ENCODE measurements around the gene RTCB.

Gene RTCB

DNA sequence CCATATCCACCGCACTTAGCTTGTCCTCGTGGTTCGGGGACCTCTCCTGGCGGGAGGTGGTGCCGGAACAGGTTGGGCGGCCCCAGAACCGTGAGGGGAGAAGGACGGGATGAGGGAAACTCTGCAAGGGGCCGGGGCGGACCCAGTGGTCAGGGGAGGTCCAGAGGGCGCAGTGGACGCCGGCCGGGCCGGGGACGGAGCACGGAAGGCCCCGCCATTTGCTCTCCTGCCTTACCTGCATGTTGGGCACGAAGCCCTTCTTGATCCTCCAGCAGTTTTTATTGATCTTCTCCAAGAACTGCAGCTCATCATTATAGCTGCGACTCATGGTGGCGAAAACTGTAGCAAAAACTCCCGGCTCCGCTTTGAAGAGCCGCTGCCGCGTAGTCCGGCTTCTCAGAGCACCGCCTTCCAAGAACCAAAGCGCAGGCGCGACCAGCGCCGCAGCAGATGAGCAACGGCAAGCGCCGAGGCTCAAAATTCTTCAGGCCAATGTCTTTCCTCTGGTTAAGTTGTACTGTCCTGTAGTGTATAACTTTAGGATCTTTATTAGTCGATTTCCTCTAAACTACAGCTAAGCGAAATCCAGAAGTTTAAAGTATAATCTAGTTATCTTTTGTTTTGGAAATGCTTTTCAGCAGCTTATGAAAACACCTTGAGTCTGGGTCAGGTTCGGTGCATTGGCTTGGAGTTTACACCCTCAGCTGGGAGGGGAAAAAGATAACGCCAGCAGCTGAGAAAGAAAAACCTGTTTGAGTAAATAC lies at the start of gene RTCB:
Gene RTCB, minus strand, starts transcription at position 419 of the 764 bp plus-strand sequence. Its CDS starts 91 bp downstream, at position 328.
- Histone ChIP-seq H3K4me1 (ENCODE audit: low read length) (peaks cover 59% of the 10 kb centered on the region), H3K9ac (ENCODE audit: low read length) (peak within 1 kb of the TSS; percentile 94), H3K9me3 (ENCODE audit: insufficient read depth, low read length) (no peaks in the 10 kb centered on the region), H3K27me3 (ENCODE audit: low read depth, low read length) (no peaks in the 10 kb centered on the region), H3K27ac (ENCODE audit: low read length) (peak within 1 kb of the TSS; percentile 66), H2AFZ (ENCODE audit: low read depth, low read length) (peak within 1 kb of the TSS; percentile 85), H3K36me3 (replicated peaks; ENCODE audit: low read depth, low read length) (peaks cover 33% of the 10 kb centered on the region), H4K20me1 (ENCODE audit: insufficient read depth, low read length) (peaks cover 9% of the 10 kb centered on the region), H3K4me2 (ENCODE audit: low read length) (peak within 1 kb of the TSS; percentile 94), H3K79me2 (ENCODE audit: low read length) (peaks cover 48% of the 10 kb centered on the region), H3K4me3 (ENCODE audit: low read length) (peak within 1 kb of the TSS; percentile 85)
- TF ChIP-seq EZH2phosphoT487 (IDR thresholded peaks at IDR 0.05; ENCODE audit: low read depth) = no peak
- TF ChIP-seq, protein P1, sequence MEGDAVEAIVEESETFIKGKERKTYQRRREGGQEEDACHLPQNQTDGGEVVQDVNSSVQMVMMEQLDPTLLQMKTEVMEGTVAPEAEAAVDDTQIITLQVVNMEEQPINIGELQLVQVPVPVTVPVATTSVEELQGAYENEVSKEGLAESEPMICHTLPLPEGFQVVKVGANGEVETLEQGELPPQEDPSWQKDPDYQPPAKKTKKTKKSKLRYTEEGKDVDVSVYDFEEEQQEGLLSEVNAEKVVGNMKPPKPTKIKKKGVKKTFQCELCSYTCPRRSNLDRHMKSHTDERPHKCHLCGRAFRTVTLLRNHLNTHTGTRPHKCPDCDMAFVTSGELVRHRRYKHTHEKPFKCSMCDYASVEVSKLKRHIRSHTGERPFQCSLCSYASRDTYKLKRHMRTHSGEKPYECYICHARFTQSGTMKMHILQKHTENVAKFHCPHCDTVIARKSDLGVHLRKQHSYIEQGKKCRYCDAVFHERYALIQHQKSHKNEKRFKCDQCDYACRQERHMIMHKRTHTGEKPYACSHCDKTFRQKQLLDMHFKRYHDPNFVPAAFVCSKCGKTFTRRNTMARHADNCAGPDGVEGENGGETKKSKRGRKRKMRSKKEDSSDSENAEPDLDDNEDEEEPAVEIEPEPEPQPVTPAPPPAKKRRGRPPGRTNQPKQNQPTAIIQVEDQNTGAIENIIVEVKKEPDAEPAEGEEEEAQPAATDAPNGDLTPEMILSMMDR (IDR thresholded peaks at IDR 0.05; ENCODE audit: low read depth, low read length) = no peak

DNA sequence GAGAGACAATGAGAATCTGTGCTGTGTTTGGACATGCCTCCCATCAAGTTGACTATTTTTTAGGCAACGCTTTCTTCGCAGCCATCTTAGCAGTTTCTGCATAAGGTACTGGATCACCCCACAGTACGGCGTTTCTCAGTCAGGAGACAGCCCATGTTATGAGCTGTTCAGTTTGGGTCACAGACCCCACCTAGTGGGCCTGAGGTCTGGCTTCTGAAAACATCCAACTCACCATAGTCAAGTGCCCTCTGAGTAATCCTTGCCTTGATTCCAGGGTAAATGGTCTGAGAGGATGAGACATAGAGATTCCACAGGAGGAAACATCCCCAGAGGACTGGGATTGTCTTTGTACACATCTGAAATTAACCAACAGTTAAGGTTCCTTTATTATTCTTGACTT lies 45.0 kb upstream of the RTCB start:
- Histone ChIP-seq H3K27ac (ENCODE audit: low read length) (no peak overlapping the region), H3K4me3 (ENCODE audit: low read length) (no peak overlapping the region), H3K9ac (ENCODE audit: low read length) (no peak overlapping the region), H3K4me2 (ENCODE audit: low read length) (no peak overlapping the region), H2AFZ (ENCODE audit: low read depth, low read length) (no peak overlapping the region), H3K79me2 (ENCODE audit: low read length) (no peaks in the 10 kb centered on the region), H3K36me3 (replicated peaks; ENCODE audit: low read depth, low read length) (no peaks in the 10 kb centered on the region), H4K20me1 (ENCODE audit: insufficient read depth, low read length) (no peaks in the 10 kb centered on the region), H3K4me1 (ENCODE audit: low read length) (peaks cover 5% of the 10 kb centered on the region), H3K27me3 (ENCODE audit: low read depth, low read length) (peaks cover 40% of the 10 kb centered on the region), H3K9me3 (ENCODE audit: insufficient read depth, low read length) (no peaks in the 10 kb centered on the region; the same call in 1 of the 2 replicates)
- no peak for TF ChIP-seq EZH2phosphoT487 (IDR thresholded peaks at IDR 0.05; ENCODE audit: low read depth)
- TF ChIP-seq, protein P1 (IDR thresholded peaks at IDR 0.05; ENCODE audit: low read depth, low read length) = no peak

DNA sequence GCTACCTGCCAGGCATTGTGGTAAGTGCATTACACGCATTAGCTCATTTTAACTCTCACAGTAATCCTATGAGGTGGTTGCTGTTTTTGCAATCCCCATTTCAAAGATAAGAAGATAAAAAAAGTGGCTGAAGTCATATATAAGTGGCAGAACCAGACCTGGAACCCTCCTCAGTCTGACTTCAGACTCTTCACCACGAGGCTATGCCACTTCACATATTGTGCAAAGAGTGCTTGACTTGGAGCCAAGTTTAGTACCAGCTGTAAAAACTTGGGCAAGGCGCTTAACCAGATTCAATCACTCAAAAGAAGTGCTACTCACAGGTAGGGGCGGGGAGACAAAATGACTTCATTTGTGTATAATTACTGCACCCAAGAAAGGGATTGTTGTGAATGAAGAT lies 36.9 kb upstream of the RTCB start:
- no peaks in the 10 kb centered on the region; the same call in 1 of the 2 replicates for H3K4me1 ChIP-seq (ENCODE audit: low read length)
- H3K79me2 ChIP-seq (ENCODE audit: low read length) = no peaks in the 10 kb centered on the region
- no peak overlapping the region for H3K9ac ChIP-seq (ENCODE audit: low read length)
- no peak overlapping the region for H3K4me2 ChIP-seq (ENCODE audit: low read length)
- no peak overlapping the region for H3K27ac ChIP-seq (ENCODE audit: low read length)
- TF ChIP-seq, protein P1 (IDR thresholded peaks at IDR 0.05; ENCODE audit: low read depth, low read length) = no peak
- TF ChIP-seq EZH2phosphoT487 (IDR thresholded peaks at IDR 0.05; ENCODE audit: low read depth) = no peak
- no peak overlapping the region for H3K4me3 ChIP-seq (ENCODE audit: low read length)
- no peaks in the 10 kb centered on the region for H3K36me3 ChIP-seq (replicated peaks; ENCODE audit: low read depth, low read length)
- no peaks in the 10 kb centered on the region for H4K20me1 ChIP-seq (ENCODE audit: insufficient read depth, low read length)
- H3K27me3 ChIP-seq (ENCODE audit: low read depth, low read length) = peaks cover 26% of the 10 kb centered on the region
- H3K9me3 ChIP-seq (ENCODE audit: insufficient read depth, low read length) = no peaks in the 10 kb centered on the region; the same call in 1 of the 2 replicates
- no peak overlapping the region for H2AFZ ChIP-seq (ENCODE audit: low read depth, low read length)

DNA sequence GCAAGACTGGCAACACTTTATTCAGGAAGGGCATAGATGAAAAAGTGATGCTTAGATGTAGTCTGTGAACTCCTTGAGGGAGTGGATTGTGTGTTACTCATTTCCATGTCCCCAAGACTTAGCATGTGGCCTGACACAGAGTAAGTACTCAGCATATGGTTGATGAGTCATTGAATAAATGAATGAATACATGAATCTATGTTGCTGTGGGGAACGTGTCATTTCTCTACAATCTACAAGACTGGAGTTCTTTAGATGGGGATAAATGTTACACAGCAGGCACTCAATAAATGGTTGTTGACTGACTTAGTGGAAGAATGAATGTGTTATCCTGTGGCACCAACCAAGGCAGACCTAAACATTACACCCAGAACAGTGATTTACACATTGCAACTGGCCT lies 34.3 kb upstream of the RTCB start:
- no peaks in the 10 kb centered on the region; the same call in 1 of the 2 replicates for H3K4me1 ChIP-seq (ENCODE audit: low read length)
- H3K36me3 ChIP-seq (replicated peaks; ENCODE audit: low read depth, low read length) = no peaks in the 10 kb centered on the region
- TF ChIP-seq EZH2phosphoT487 (IDR thresholded peaks at IDR 0.05; ENCODE audit: low read depth) = no peak
- TF ChIP-seq, protein P1 (IDR thresholded peaks at IDR 0.05; ENCODE audit: low read depth, low read length) = no peak
- H3K9ac ChIP-seq (ENCODE audit: low read length) = no peak overlapping the region
- peaks cover 20% of the 10 kb centered on the region for H3K27me3 ChIP-seq (ENCODE audit: low read depth, low read length)
- H3K4me2 ChIP-seq (ENCODE audit: low read length) = no peak overlapping the region
- H4K20me1 ChIP-seq (ENCODE audit: insufficient read depth, low read length) = no peaks in the 10 kb centered on the region
- no peaks in the 10 kb centered on the region for H3K9me3 ChIP-seq (ENCODE audit: insufficient read depth, low read length)
- H2AFZ ChIP-seq (ENCODE audit: low read depth, low read length) = 0 out of 2 replicates have a peak overlapping the region, but pooled peaks have one; percentile 28
- H3K4me3 ChIP-seq (ENCODE audit: low read length) = no peak overlapping the region
- no peaks in the 10 kb centered on the region for H3K79me2 ChIP-seq (ENCODE audit: low read length)
- no peak overlapping the region for H3K27ac ChIP-seq (ENCODE audit: low read length)

All from OCI-LY3 (cell line).